ENCODE measurements around the gene CYLD.

Gene CYLD

DNA sequence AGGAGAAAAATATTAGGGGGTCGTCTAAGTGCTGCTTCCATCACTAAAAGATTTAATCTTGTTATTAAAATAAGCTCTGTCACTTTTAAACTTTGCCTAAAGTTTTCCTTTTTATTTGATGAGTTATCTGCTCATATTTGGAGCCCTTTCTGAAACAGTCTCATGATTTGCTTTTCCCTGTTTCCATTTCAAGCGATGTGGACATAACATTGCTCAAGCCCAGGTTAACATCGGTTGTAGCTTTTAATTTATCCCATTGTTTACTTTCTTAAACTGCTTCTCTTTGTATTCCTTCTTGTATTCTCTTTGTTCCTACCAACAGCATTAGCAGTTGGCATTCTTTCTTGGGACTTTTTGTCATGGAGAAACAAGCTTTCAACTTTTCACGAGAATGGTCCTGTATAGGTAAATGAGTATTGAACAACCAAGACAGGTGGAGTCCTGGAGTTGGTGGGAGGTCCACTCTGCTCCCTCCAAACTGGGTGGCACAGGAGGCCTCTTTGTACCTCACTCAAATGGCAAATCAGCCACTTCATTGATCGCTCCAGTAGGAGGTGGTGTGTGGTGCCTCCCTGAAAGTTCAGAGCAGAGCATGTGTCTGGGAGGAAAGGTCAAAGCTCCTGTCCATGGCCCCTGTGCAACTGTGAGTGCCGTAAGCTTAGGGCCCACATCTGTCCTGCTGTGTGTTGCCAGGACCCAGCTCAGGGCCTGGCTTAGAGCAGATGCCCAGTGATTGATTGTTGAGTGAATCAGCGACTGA is 107.0 kb downstream of the CYLD start:
- no peak for DNase-seq

Measured in NCI-H2171 (cell line).